IPS DF 4.7 (cell line): ENCODE data around the gene SIT1.
"Not testable (repeated sequence)": the region's sequence is repeated elsewhere in the genome, so short reads cannot be mapped to it uniquely, and the experiment has no call there.

Experiments
- DNase-seq: peaks from one replicate; pipeline ENCODE4 v3.0.0-alpha.2; 2013; ENCODE audit warnings: low spot score; ENCODE audit errors: extremely low read depth

SIT1 gene

GRCh38 chr9:35660966-35661415 is 10.3 kb upstream of the SIT1 start:
- DNase-seq, result no peak

GRCh38 chr9:35659340-35659739 is 8.6 kb upstream of the SIT1 start:
- DNase-seq, result no peak

DNA sequence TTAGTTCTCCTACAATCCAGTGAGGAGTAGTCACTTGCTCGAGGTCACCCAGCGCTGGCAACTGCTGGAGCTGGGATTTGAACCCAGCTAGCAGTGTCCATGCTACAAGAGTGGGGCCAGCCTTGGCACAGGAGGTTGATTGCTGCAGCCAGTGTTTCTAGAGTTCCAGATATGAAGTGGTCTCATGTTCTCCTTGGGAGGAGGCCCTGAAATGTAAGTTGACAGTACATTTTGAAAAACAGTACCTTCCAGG is 8.2 kb upstream of the SIT1 start:
- no peak for DNase-seq

GRCh38 chr9:35658137-35658967 is 7.6 kb upstream of the SIT1 start, which contains the start of gene CCDC107:
TSS of gene CCDC107 (plus strand) at chr9:35658292. CDS start at chr9:35658380, 88 bp downstream.
- no peak for DNase-seq

GRCh38 chr9:35657546-35658136 is 6.9 kb upstream of the SIT1 start, which contains the start of gene RMRP:
TSS of gene RMRP (minus strand) at chr9:35658019.
- DNase-seq, result peak; percentile 98

DNA sequence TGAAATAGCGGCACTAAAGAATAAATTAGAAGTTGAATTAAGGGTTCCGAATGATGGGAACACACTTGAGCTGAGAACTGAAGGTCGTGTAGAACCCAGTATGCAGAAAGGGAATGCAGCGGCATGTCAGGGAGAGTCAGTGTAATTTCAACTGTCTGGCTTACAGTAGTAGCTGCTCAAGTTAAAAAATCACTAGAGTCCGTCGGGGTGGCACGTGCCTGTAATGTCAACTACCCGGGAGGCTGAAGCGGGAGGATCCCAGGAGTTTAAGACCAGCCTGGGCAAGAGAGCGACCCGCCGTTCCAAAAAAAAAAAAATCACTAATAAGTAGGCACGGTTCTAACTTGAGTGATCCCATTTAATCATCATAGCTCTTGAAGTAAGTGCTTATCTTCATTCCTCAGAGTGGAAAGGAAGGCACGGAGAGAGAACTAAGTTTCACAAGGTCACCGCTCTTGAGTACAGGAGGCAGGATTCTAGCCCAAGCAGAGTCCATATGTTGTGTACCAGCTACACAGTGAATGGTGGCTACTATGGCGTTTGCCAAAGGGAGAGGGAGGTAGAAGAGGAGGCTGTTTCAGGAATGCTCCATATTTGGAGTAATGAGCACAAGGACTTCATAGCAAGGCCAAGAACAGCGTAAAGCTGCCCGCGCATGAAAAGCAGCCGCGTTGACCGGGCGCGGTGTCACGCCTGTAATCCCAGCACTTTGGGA is 6.3 kb upstream of the SIT1 start:
- no peak for DNase-seq

GRCh38 chr9:35656348-35656747 is 5.6 kb upstream of the SIT1 start:
- no peak for DNase-seq

DNA sequence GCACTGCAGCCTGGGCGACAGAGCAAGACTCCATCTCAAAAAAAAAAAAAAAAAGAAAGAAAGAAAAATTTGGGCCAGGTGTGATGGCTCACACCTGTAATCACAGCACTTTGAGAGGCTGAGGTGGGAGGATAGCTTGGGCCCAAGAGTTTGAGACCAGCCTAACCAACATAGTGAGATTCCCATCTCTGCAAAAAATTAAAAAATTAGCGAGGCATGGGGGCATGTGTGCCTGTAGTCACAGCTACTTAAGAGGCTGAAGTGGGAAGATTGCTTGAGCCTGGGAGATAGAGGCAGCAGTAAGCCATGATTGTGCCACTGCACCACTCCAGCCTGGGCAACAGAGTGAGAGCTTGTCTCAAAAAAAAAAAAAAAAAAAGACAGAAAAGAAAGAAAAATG is 2.9 kb upstream of the SIT1 start:
- DNase-seq, result no peak

GRCh38 chr9:35652829-35653209 is 2.1 kb upstream of the SIT1 start:
- no peak for DNase-seq

GRCh38 chr9:35651956-35652828 is 1.5 kb upstream of the SIT1 start:
- DNase-seq, result no peak

GRCh38 chr9:35649431-35650340 is 1.0 kb downstream of the SIT1 start:
- no peak for DNase-seq

- DNase-seq, result no peak
These were observed 4.0 kb downstream of the SIT1 start for GRCh38 chr9:35646533-35647265.

DNA sequence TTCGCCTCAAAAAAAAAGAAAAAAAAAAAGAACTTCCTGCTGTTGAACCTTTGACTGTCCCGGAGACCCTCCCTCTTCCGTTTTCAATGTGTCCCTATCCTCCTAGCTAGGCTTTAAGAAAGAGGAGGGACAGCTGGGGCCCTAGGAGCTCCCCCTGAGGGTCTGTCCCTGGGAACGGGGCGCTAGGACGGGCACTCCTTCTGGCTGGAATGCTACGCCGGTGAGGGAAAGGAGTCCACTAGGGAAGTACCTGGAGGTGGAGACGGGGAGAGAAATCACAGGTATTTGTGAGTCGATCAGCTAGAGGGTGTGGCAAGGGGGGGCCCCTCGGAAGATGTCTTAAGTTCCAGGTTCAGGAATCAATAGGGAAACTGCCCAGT is 4.6 kb downstream of the SIT1 start:
- no peak for DNase-seq

- not testable (repeated sequence) for DNase-seq
These were observed 5.0 kb downstream of the SIT1 start for GRCh38 chr9:35645736-35646135.

GRCh38 chr9:35643046-35643445 is 7.7 kb downstream of the SIT1 start:
- no peak for DNase-seq

DNA sequence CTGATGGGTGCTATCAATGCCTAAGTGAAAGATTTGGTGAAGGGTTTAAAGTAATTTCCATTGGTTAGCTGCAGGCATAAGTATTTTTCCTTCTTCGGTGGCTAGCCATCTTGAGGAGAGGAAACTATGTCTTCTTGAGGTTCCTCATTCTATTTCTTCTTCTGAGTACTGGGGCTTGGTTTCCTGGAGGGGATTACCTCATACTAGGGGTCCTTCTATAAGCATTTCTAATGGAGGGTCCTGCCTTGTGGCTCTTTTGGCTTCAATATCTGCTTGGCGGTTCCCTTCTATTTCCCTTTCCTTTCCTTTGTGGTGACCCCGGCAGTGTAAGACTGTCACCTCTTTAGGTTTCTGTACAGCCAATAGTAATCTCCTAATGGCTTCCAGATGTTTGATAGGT is 9.3 kb downstream of the SIT1 start:
- DNase-seq, result not testable (repeated sequence)

GRCh38 chr9:35640431-35640830 is 10.3 kb downstream of the SIT1 start:
- not testable (repeated sequence) for DNase-seq

DNA sequence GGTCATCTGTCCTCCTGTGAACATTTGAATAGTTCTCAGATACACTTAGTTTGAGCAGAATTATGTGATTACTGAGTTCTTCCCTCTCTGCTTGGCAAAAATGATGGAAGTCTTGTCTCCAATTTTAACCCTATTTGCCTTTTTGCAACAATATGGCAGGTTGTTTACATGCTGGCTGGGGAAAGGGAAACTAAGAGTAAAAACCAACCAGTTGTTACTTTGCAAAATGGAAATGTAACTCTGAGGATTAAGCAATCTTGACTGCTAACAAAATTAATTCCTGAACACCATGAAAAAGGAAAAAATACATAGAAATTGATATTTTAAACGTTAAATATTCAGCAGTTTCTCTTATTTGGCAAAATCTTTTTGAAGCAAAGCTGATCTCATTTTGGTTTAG is 11.1 kb downstream of the SIT1 start:
- no peak for DNase-seq

DNA sequence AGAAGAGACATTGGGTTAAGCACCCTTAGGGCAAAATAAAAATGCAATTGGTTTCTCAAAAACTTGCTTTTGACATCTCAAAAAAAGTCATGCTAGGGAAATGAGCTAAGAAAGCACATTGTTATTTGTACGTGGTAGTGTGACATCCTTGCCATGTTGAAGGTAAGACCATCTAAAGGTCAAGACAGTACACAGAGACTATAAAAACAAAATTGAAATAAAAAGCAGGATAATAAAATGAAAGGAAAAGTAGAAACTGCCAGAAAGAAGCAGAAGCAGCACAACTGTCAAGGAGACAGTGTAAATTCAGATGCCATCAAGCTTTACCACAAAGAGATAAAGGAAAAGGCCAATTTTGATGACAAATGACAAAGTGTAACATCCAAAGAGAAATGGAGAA is 11.5 kb downstream of the SIT1 start:
- not testable (repeated sequence) for DNase-seq

GRCh38 chr9:35638751-35639150 is 12.0 kb downstream of the SIT1 start:
- not testable (repeated sequence) for DNase-seq
